ENCODE data around the gene HSPA4L. TPM values are rescaled to one million over a fixed set of nuclear protein-coding genes. Genes with fewer than 3 reads are reported as not detected.

HSPA4L gene
- total and polyA plus RNA-seq, 7 donors, result 0.36 to 8.2 (median 2.7) TPM

- DNase-seq, result no peak
- Histone ChIP-seq H3K27me3 (ENCODE audit: insufficient read depth in 3 of 3, low read length in 2 of 3) (no peaks in the 10 kb centered on the region), H3K36me3 (ENCODE audit: insufficient read depth in 1 of 2, low read depth in 1 of 2) (no peaks in the 10 kb centered on the region), H3K4me3 (no peak overlapping the region), H3K9me3 (no peaks in the 10 kb centered on the region), H3K4me1 (no peaks in the 10 kb centered on the region), H3K27ac (no peak overlapping the region)
- intact Hi-C loops (cut with DNase I), result no loop called here
- TF ChIP-seq, protein P1, sequence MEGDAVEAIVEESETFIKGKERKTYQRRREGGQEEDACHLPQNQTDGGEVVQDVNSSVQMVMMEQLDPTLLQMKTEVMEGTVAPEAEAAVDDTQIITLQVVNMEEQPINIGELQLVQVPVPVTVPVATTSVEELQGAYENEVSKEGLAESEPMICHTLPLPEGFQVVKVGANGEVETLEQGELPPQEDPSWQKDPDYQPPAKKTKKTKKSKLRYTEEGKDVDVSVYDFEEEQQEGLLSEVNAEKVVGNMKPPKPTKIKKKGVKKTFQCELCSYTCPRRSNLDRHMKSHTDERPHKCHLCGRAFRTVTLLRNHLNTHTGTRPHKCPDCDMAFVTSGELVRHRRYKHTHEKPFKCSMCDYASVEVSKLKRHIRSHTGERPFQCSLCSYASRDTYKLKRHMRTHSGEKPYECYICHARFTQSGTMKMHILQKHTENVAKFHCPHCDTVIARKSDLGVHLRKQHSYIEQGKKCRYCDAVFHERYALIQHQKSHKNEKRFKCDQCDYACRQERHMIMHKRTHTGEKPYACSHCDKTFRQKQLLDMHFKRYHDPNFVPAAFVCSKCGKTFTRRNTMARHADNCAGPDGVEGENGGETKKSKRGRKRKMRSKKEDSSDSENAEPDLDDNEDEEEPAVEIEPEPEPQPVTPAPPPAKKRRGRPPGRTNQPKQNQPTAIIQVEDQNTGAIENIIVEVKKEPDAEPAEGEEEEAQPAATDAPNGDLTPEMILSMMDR (IDR thresholded peaks at IDR 0.05), result no peak
- WGBS, 3 donors, result 97 to 100% (median 99%) methylated on average over 1 of the region's 1 CpG
- ATAC-seq, result no peak
Observed at GRCh38 chr4:127741247-127741646, 40.9 kb upstream of the HSPA4L start.

- ATAC-seq (peak in 3 of 4 donors; percentile 58 to 72 (median 64)), DNase-seq (no peak)
- no peaks in the 10 kb centered on the region for H3K4me1 ChIP-seq
- H3K4me3 ChIP-seq, result no peak overlapping the region
- WGBS, 3 donors, result 54 to 66% (median 56%) methylated on average over 4 of the region's 4 CpGs
- H3K9me3 ChIP-seq, result peaks cover 5% of the 10 kb centered on the region
- TF ChIP-seq, protein P1 (IDR thresholded peaks at IDR 0.05), result no peak
- H3K27me3 ChIP-seq (ENCODE audit: insufficient read depth in 3 of 3, low read length in 2 of 3), result no peaks in the 10 kb centered on the region
- intact Hi-C loops (cut with DNase I), result no loop called here
- no peaks in the 10 kb centered on the region for H3K36me3 ChIP-seq (ENCODE audit: insufficient read depth in 1 of 2, low read depth in 1 of 2)
- no peak overlapping the region for H3K27ac ChIP-seq
Observed at GRCh38 chr4:127747883-127748282, 34.2 kb upstream of the HSPA4L start.

DNA sequence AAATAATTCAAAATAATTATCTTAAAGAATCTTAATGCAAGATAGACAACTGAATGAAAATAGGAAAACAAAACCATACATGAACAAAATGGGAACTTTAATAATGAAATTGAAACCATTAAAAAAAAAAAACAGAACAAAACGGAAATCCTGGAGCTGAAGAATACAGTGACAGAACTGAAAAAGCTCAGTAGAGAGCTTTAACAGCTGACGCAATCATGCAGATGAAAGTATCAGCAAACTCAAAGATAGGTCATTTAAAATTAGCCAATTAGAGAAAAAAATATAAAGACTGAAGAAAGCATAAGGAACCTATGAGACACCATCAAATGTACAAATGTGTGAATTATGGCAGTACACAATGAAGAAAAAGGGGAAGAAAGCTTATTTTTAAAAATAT lies 33.2 kb upstream of the HSPA4L start:
- intact Hi-C loops (cut with DNase I), result no loop called here
- Histone ChIP-seq H3K27ac (no peak overlapping the region), H3K27me3 (ENCODE audit: insufficient read depth in 3 of 3, low read length in 2 of 3) (no peaks in the 10 kb centered on the region), H3K4me1 (no peaks in the 10 kb centered on the region), H3K36me3 (ENCODE audit: insufficient read depth in 1 of 2, low read depth in 1 of 2) (no peaks in the 10 kb centered on the region), H3K4me3 (no peak overlapping the region), H3K9me3 (peaks cover 5% of the 10 kb centered on the region)
- DNase-seq (no peak), ATAC-seq (no peak)
- TF ChIP-seq, protein P1 (IDR thresholded peaks at IDR 0.05), result no peak
- WGBS, 3 donors, result 85 to 87% (median 87%) methylated on average over 2 of the region's 2 CpGs

DNA sequence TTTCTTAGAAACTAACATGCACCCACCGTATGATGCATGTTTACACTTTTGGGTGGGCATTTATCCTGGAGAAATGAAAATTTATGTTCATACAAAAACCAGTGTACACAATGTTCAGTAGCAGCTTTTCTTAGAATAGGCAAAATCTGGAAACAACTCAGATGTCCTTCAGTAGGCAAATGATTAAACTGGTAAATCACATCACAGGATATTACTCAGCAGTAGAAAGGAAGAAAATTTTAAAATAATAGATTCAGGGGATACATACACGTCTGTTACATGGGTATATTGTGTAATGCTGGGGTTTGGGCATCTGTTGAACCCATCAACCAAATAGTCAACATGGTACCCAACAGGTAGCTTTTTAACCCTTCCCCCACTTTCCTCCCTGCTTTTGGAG lies 25.2 kb upstream of the HSPA4L start:
- no peaks in the 10 kb centered on the region for H3K36me3 ChIP-seq (ENCODE audit: insufficient read depth in 1 of 2, low read depth in 1 of 2)
- no peaks in the 10 kb centered on the region for H3K4me1 ChIP-seq
- ATAC-seq, result no peak
- no peak overlapping the region for H3K4me3 ChIP-seq
- WGBS, 3 donors, result 73 to 78% (median 77%) methylated on average over 2 of the region's 2 CpGs
- TF ChIP-seq, protein P1 (IDR thresholded peaks at IDR 0.05), result no peak
- no peaks in the 10 kb centered on the region for H3K27me3 ChIP-seq (ENCODE audit: insufficient read depth in 3 of 3, low read length in 2 of 3)
- H3K9me3 ChIP-seq, result no peaks in the 10 kb centered on the region
- no peak overlapping the region for H3K27ac ChIP-seq
- intact Hi-C loops (cut with DNase I), result no loop called here
- no peak for DNase-seq

- intact Hi-C loops (cut with DNase I), result no loop called here
- DNase-seq (no peak), ATAC-seq (no peak)
- Histone ChIP-seq H3K36me3 (ENCODE audit: insufficient read depth in 1 of 2, low read depth in 1 of 2) (no peaks in the 10 kb centered on the region), H3K9me3 (no peaks in the 10 kb centered on the region), H3K27me3 (ENCODE audit: insufficient read depth in 3 of 3, low read length in 2 of 3) (no peaks in the 10 kb centered on the region), H3K27ac (no peak overlapping the region), H3K4me1 (no peaks in the 10 kb centered on the region), H3K4me3 (no peak overlapping the region)
- TF ChIP-seq, protein P1 (IDR thresholded peaks at IDR 0.05), result no peak
- WGBS, 3 donors, result 69 to 79% (median 75%) methylated on average over 2 of the region's 2 CpGs
Observed at GRCh38 chr4:127759228-127759820, 22.8 kb upstream of the HSPA4L start.

Measured in psoas muscle (tissue), 8 donors.